ENCODE data around the gene CD226. TPM values are rescaled to one million over a fixed set of nuclear protein-coding genes. Genes with fewer than 3 reads are reported as not detected.

CD226 gene
- total and polyA plus RNA-seq, 10 of the 15 experiments (the other 5 are each of a cell fraction or from before 2014, with no cell fraction given), result 12.9 to 68.8 (median 47.3) TPM

DNA sequence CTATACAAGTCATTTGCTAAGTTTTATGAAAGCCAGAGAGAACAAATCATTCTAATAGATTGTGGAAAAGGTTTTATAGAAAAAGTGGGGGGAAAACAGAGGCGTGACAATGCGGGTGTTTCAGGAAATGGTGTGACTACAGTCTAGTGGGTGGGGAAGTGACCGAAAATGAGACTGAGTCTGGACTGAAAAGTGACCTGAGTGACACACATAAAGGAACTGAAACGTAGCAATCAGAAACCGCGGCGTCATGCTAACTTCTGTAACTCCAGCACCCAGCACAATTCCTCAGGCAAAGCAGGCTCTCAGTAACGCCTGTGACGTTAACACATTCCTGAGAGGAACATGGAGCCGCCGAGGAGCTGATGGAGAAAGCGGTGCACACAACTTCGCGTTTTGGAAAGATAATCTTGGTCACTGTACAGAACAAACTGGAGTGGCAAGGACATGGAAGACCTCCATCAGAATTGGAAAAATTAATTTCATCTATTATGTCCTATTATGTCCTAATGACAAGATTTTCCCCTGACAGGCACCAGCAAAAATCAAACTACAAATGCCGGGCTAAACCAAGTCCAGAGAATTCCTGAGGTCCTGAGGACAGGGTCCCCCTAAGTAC lies 1.4 kb upstream of the CD226 start (continued):
- TF ChIP-seq, protein P1, sequence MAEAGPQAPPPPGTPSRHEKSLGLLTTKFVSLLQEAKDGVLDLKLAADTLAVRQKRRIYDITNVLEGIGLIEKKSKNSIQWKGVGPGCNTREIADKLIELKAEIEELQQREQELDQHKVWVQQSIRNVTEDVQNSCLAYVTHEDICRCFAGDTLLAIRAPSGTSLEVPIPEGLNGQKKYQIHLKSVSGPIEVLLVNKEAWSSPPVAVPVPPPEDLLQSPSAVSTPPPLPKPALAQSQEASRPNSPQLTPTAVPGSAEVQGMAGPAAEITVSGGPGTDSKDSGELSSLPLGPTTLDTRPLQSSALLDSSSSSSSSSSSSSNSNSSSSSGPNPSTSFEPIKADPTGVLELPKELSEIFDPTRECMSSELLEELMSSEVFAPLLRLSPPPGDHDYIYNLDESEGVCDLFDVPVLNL (IDR thresholded peaks at IDR 0.05; ENCODE audit: low read depth, low read length), result no peak
- TF ChIP-seq NFXL1 (IDR thresholded peaks at IDR 0.05; ENCODE audit: borderline replicate concordance) (no peak), REST (IDR thresholded peaks at IDR 0.05; ENCODE audit: low read depth, low read length) (no peak), CBX3 (IDR thresholded peaks at IDR 0.05; ENCODE audit: borderline replicate concordance, low read depth) (no peak), ESRRA (IDR thresholded peaks at IDR 0.05; ENCODE audit: low read length) (no peak), EED (IDR thresholded peaks at IDR 0.05; ENCODE audit: low read depth) (peak; percentile 99), NR2F1 (conservative IDR thresholded peaks at IDR 0.05) (peak; percentile 96), KDM1A (IDR thresholded peaks at IDR 0.05; ENCODE audit: borderline replicate concordance) (no peak), DPF2 (IDR thresholded peaks at IDR 0.05) (peak; percentile 99), MYB (IDR thresholded peaks at IDR 0.05; ENCODE audit: borderline replicate concordance, low read depth, low read length) (0 out of 2 replicates have a peak, but pooled peaks have one; percentile 44), TAF1 (IDR thresholded peaks at IDR 0.05; ENCODE audit: borderline replicate concordance, low read depth, low read length) (no peak), BCL3 (IDR thresholded peaks at IDR 0.05; ENCODE audit: borderline replicate concordance, insufficient read depth, low read depth, low read length, poor library complexity, severe bottlenecking) (peak; percentile 96), CEBPB (IDR thresholded peaks at IDR 0.05; ENCODE audit: borderline replicate concordance in 1 of 2, low read depth in 2 of 2, low read length in 2 of 2) (peak in 1 of 2 experiments; percentile 84; a peak in 1 of 4 replicates)
- TF ChIP-seq, protein P2, sequence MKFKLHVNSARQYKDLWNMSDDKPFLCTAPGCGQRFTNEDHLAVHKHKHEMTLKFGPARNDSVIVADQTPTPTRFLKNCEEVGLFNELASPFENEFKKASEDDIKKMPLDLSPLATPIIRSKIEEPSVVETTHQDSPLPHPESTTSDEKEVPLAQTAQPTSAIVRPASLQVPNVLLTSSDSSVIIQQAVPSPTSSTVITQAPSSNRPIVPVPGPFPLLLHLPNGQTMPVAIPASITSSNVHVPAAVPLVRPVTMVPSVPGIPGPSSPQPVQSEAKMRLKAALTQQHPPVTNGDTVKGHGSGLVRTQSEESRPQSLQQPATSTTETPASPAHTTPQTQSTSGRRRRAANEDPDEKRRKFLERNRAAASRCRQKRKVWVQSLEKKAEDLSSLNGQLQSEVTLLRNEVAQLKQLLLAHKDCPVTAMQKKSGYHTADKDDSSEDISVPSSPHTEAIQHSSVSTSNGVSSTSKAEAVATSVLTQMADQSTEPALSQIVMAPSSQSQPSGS (IDR thresholded peaks at IDR 0.05; ENCODE audit: low read length), result peak; percentile 97
- TF ChIP-seq, protein P3, sequence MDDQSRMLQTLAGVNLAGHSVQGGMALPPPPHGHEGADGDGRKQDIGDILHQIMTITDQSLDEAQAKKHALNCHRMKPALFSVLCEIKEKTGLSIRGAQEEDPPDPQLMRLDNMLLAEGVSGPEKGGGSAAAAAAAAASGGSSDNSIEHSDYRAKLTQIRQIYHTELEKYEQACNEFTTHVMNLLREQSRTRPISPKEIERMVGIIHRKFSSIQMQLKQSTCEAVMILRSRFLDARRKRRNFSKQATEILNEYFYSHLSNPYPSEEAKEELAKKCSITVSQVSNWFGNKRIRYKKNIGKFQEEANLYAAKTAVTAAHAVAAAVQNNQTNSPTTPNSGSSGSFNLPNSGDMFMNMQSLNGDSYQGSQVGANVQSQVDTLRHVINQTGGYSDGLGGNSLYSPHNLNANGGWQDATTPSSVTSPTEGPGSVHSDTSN (IDR thresholded peaks at IDR 0.05; ENCODE audit: insufficient replicate concordance, low read depth, low read length), result peak; percentile 76
- TF ChIP-seq, protein P4, sequence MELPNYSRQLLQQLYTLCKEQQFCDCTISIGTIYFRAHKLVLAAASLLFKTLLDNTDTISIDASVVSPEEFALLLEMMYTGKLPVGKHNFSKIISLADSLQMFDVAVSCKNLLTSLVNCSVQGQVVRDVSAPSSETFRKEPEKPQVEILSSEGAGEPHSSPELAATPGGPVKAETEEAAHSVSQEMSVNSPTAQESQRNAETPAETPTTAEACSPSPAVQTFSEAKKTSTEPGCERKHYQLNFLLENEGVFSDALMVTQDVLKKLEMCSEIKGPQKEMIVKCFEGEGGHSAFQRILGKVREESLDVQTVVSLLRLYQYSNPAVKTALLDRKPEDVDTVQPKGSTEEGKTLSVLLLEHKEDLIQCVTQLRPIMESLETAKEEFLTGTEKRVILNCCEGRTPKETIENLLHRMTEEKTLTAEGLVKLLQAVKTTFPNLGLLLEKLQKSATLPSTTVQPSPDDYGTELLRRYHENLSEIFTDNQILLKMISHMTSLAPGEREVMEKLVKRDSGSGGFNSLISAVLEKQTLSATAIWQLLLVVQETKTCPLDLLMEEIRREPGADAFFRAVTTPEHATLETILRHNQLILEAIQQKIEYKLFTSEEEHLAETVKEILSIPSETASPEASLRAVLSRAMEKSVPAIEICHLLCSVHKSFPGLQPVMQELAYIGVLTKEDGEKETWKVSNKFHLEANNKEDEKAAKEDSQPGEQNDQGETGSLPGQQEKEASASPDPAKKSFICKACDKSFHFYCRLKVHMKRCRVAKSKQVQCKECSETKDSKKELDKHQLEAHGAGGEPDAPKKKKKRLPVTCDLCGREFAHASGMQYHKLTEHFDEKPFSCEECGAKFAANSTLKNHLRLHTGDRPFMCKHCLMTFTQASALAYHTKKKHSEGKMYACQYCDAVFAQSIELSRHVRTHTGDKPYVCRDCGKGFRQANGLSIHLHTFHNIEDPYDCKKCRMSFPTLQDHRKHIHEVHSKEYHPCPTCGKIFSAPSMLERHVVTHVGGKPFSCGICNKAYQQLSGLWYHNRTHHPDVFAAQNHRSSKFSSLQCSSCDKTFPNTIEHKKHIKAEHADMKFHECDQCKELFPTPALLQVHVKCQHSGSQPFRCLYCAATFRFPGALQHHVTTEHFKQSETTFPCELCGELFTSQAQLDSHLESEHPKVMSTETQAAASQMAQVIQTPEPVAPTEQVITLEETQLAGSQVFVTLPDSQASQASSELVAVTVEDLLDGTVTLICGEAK (IDR thresholded peaks at IDR 0.05; ENCODE audit: borderline replicate concordance), result no peak; the same call in 1 of the 2 replicates
